GM21737 (cell line): ENCODE results near the gene ACER1.
"Not testable (repeated sequence)": the region's sequence is repeated elsewhere in the genome, so short reads cannot be mapped to it uniquely, and the experiment has no call there.

Experiments
- ATAC-seq: cut with Tn5 transposase; IDR thresholded peaks from one replicate; pipeline ENCODE4 v1.9.1; 2021; ENCODE audit warnings: mild to moderate bottlenecking, moderate library complexity; ENCODE audit not compliant: unreplicated experiment

The ACER1 gene

DNA sequence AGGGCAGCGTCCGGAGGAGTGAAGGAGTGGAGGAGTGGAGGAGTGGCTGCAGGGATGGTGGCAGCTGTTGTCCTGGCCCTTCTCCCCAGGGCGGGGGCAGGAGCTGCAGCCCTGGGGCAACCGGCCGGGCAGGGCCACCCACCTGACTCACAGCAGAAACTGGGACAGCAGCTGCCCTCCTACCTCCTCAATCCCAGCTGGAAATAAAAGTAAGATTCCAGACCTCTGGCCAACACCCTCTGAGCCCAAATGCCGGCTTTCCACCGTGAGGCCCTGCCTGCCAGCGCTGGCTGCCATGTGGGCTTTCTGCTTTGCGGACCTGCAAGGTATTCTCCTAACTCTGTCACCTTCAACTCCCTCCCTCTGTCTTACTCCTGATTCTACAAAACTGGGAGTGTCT is 24.6 kb upstream of the ACER1 start:
- no peak for ATAC-seq

DNA sequence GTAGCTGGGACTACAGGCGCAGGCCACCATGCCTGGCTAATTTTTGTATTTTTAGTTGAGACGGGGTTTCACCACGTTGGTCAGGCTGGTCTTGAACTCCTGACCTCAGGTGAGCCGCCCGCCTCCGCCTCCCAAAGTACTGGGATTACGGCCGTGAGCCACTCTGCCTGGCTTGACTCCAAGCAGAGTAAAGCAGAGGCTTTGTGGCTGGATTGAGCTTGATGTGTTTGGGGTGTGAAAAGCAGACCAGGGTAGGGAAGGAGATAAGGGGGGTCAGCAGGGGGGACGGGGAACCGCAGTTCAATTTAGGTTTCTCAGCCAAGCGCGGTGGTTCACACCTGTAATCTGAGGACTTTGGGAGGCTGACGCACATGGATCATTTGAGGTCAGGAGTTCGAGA is 23.8 kb upstream of the ACER1 start:
- ATAC-seq = no peak

DNA sequence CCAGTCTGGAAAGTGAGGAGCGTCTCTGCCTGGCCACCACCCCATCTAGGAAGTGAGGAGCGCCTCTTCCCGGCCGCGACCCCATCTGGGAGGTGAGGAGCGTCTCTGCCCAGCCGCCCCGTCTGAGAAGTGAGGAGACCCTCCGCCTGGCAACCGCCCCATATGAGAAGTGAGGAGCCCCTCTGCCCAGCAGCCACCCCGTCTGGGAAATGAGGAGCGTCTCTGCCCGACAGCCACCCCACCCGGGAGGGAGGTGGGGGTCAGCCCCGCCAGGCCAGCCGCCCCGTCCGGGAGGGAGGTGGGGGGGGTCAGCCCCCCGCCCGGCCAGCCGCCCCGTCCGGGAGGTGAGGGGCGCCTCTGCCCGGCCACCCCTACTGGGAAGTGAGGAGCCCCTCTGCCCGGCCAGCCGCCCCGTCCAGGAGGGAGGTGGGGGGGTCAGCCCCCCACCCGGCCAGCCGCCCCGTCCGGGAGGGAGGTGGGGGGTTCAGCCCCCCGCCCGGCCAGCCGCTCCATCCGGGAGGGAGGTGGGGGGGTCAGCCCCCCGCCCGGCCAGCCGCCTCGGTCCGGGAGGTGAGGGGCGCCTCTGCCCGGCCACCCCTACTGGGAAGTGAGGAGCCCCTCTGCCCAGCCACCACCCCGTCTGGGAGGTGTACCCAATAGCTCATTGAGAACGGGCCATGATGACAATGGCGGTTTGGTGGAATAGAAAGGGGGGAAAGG is 22.1 kb upstream of the ACER1 start:
- ATAC-seq = not testable (repeated sequence)

DNA sequence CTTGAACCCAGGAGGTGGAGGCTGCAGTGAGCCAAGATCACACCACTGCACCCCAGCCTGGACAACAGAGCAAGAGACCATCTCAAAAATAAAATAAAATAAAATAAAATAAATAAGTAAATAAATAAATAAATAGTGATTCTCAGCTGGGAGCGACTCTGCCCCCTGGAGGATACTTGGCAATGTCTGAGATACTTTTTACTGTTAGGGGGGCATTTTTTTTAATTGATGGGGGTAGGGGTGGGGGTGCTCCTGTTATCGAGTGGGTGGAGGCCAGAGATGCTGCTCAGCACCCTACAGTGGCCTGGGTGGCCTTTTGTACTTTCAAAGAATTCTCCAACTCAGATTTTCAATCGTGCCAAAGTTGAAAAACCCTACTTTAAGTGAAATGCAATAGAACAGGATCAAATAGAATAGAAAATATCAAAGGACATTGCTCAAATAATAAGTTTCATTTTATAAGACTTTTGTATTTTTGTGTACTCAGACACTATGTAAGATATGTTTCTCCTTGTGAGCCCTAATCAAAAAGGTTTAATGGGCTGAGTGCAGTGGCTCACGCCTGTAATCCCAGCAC is 20.8 kb upstream of the ACER1 start:
- ATAC-seq = no peak

DNA sequence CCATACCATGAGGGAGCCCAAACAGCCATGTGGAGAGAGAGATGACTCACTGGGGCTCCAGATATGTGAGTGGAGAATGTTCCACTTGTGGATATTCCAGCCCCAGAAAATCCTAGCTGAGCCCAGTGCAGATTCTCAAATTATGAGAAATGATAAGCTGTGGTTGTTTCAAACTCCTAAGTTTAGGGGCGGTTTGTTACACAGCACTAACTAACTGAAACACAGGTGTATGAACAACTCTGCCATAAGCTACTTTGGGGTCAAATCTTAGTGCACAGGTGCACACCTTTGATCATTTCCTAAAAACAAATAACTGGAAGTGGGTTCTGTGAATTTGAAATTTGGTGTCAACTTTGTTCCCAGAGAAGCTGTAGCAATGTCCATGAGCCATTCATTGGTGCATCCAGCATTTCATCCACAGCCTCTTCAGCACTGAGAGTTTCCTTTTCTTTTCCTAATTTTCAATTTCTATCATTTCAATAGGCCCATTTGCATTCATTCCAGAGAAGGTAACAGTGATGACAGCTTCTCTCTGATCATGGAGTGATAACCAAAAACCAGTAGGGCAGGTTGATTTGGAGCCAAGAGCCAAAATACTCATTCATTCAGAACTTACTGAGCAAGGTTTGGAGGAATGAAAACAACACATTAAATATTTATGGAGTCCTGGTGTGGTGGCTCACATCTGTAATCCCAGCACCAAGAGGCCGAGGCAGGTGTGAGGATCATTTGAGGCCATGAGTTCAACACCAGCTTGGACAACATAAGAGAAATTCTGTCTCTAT is 19.2 kb upstream of the ACER1 start:
- no peak for ATAC-seq

DNA sequence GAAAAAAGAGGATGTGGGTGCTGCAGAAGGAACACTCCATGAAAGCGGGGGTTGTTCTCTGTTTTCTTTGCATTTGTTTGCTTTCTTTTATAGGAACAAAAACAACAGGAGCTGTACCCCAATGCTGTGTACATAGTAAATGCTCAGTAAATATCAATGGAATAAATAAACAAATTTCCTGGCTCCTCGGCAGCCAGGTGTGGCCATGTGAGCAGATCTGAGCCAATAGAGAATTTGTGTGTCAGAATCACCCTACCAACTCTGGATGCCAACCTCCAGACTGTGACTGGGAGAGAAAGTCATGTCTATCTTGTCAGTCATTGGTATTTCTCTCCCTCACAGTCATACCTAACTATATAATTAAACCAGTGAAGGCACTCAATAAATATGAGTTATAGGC is 17.3 kb upstream of the ACER1 start:
- no peak for ATAC-seq

DNA sequence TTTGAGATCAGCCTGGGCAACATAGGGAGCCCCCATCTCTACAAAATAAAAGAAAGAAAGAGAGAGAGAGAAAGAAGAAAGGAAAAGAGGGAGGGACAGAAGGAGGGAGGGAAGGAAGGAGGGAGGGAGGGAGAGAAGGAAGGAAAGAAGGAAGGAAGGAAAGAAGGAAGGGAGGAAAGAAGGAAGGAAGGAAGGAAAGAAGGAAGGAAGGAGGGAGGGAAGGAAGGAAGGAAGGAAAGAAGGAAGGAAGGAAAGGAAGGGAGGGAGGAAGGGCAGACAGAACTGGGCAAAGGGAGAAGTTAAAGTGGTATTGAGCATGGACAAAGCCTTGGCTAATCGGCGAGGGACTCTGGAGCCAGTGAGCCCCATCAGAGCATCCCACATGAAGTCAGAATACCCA is 15.9 kb upstream of the ACER1 start:
- not testable (repeated sequence) for ATAC-seq

DNA sequence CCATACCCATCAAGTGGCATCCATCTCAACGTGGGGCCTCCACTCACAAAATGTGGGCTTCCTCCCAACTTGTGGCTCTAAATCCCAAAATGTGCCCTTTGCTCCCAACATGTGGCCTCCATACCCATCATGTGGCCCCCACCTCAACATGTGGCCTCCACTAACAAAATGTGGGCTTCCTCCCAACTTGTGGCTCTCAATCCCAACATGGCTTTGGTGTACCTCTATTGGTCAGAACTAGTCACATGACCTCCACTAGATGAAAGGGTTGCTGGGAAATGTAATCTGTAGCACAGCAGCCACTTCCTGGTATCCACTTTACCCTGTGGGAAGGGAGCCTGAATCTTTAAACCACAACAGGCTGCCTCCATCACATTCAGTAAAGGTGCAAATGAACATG is 10.1 kb upstream of the ACER1 start:
- ATAC-seq = no peak

DNA sequence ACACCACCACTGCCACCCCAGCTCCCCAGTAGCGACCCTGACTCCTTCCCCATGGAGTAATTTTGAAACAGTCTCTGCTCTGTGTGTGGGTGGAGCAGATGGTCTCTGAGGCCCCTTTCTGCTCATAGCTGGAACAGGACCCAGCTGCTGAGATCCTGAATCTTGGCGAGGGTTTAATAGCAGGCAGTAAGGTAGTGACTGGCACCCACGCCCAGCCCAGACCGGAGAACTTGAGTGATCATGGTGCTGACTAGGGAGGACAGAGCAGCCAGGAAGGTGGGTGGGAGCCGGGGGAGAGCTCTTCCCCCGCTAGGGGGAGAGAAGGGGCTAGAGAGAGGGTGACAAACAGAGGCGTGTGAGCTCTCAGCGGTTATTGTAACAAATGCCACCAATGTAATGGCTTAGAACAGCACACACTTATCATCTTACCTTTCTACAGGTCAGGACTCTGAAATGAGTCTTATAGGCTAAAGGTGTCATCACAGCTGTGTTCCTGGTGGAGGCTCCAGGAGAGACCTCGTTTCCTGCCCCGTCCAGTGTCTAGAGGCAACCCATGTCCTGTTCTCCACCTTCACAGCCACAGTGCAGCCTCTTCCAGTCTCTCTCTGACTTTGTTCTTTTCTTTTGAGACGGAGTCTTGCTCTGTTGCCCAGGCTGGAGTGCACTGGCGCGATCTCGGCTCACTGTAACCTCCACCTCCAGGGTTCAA is 7.2 kb upstream of the ACER1 start:
- ATAC-seq = no peak

DNA sequence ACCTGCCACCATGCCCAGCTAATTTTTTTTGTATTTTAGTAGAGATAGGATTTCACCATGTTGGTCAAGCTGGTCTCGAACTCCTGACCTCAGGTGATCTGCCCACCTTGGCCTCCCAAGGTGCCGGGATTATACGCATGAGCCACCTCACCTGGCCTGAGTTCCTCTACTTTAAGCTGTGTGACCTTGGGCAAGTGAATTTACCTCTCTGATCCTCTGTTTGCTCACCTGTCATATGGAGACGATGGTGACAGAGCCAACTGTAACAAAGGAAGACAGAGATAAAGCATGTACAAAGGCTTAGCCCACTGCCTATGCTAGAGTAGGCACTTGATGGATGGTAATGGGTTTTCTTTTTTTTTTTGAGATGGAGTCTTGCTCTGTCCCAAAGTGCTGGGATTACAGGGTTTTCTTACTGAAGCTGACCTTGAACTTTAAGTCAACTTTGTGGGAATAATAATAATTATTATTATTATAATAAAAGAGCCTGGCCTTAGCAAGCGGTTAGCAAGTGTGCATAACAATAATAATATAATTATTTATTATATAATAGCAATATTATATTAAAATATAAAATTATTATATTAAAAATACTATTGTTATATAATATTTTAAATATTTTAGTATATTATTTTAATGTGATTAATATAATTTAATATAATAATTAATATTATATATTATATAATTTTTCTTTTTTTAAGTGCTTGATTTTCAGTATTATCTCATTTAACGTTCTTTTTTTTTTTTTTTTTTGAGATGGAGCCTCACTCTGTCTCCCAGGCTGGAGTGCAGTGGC is 1.3 kb upstream of the ACER1 start:
- ATAC-seq = no peak

DNA sequence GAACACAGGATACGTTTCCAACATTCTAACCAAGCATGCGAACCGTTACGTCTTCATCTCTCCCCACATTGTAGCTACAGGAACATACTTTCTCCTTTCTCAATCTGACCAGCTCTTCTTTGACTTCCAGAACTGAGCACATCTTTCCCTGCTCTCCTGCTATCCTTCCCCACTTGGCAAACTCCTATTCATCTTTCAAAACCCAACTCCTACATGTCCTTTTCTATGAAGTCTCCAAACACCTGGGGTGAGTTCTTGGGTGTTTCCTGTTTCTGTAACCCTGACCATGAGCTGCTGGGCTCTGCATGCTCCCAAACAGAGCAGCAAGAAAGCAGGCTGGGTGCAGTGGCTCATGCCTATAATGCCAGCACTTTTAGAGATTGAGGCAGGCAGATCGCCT is 6.6 kb downstream of the ACER1 start:
- no peak for ATAC-seq

DNA sequence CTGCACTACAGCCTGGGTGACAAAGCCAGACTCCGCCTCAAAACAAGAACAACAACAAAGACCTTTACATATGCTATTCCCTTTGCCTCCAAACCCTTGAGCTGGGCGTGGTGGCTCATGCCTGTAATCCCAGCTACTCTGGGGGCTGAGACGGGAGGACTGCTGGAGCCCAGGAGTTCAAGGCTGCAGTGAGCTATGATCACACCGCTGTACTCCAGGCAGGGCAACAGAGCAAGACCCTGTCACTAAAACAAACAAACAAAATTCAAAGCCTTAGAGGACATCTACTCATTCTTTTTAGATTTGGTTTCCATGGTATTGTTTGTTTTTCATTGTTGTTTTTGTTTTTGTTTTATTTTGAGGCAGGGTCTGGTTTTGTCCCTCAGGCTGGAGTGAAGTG is 7.8 kb downstream of the ACER1 start:
- ATAC-seq = no peak

DNA sequence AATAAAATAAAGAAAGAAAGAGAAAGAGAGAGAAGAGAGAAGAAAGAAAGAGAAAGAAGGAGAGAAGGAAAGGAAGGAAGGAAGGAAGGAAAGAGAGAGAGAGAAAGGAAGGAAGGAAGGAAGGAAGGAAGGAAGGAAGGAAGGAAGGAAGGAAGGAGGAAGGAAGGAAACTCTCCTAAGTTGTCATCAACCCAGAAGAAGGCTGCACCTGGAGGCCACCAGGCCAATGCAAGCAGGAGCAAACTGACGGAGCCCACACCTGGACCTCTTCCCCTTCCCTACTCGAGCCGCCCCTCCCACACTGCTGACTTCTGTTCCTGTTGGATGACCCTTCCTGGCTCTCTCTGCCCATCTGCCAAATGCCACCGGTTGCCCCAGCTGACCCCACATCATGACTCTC is 8.7 kb downstream of the ACER1 start:
- no peak for ATAC-seq

DNA sequence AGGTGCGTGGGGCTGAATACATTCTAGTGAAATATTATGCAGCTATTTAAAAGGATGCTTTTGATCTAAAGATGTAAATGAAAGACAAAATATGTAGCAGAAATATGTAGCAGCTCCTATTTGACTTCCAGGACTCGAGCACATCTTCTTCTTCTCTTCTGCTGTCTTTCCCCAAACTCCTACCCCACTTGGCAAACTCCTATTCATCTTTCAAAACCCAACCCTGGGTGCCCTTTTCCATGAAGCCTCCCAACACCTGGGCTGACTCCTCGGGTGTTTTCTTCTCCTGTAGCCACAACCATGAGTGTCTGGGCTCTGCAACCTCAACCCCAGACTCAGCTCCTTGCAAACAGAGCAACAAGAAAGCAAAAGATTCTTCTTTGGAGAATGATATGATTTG is 11.1 kb downstream of the ACER1 start:
- no peak for ATAC-seq

DNA sequence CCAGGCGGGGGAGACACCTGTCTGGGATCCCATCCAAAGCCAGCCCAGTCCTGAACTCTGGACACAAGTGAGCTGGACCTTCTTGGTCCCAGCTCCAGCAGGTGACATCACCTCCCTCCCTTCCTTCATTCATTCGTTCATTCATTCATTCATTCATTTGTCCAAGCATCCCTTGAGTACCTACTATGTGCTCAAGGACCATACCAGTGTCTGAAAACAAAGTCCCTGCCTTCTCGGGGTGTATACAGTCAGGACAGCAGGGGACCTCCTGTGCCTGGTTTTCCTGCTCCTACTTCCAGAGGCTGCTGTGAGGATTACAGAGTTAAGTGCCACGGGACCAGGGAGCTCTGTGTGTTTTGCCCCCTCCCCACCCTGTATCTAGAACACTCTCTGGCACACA is 14.0 kb downstream of the ACER1 start:
- no peak for ATAC-seq

DNA sequence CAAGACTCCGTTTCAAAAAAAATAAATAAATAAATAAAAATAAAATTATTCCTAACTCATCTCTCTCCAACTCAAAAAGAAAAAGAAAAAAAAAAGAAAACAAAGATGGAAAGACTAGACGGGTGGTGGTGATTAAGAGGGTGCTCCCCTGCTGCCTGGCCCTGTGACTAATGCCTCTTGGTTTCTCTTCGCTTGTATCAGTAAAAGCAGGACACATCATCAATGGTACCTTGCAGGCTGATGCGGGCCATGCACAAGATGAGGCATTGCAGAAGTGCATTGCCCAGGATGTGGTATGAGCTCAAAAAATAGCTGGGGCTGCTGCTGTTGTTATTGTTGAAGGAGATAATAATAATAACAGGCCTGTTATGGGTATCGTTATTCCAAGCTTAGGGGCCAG is 14.6 kb downstream of the ACER1 start:
- no peak for ATAC-seq

DNA sequence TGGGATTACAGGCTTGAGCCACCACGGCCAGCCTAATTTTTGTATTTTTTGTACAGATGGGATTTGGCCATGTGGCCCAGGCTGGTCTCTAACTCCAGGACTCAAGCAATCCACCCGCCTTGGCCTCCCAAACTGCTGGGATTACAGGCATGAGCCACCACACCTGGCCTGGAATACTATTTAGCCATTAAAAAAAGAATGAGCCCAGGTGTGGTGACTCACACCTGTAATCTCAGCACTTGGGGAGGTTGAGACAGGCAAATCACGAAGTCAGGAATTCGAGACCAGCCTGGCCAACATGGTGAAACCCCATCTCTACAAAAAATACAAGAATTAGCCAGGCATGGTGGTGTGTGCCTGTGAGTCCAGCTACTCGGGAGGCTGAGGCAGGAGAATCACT is 17.8 kb downstream of the ACER1 start:
- ATAC-seq = not testable (repeated sequence)

DNA sequence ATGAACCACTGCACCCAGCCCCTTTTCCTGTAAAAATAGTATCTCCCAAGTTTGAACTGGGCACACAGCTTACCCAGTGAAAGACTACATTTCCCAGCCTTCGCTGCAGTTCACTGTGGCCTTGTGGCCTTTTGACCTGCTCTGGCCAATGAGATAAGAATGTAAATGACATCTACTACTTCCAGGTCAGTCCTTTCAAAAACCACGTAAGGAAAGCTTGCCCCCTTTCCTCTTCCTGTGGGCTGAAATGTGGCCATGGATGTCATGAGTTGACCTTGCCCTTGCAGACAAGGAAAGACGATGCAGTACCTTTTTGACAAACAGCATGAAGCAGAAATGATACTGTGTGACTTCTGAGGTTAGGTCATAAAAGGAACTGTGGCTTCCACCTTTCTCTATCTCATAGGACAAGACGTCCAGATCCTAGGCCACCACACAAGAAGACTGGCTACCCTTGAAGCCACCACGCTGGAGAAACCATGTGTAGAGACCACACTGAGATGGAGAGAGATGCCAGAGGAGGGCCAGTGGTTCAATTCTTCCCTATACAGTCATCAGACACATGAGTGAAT is 19.9 kb downstream of the ACER1 start:
- ATAC-seq = no peak

DNA sequence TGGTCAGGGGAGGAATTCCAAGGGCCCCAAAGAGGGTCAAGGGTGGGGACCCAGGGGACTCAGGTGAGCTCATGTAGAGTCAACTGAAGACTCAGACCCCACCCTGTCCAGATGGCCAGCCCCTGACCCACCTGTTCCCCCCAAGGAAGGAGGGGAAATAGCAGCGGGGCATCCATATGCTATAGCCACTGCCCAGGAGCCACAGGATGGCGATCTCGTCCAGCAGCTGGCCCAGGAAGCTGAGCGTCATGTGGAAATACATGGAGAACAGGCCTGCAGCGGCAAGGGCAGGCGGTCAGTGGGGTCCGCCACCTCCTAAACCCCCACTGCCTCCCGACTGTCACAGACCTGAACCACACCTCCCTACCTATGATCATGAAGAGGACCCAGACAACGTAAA is 21.4 kb downstream of the ACER1 start:
- no peak for ATAC-seq

DNA sequence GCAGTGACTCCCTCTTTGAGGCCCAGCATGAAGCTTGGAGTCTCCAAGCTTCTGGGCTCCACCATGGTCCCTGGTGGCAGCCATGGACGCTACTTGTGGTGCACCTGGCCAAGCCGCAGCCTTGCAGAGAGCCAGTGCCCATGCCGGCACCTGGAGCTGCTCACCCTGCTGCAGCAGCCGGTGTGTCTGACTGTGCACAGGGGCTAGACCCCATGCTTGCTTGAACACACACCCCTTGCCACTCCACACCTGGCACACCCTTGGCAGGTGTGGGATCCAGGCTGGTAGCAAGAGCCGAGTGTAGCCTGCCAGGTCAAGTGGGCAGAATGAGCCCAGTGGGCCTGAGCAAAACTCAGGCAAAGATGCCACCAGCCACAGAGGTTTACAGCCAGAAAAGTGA is 35.0 kb downstream of the ACER1 start:
- no peak for ATAC-seq

DNA sequence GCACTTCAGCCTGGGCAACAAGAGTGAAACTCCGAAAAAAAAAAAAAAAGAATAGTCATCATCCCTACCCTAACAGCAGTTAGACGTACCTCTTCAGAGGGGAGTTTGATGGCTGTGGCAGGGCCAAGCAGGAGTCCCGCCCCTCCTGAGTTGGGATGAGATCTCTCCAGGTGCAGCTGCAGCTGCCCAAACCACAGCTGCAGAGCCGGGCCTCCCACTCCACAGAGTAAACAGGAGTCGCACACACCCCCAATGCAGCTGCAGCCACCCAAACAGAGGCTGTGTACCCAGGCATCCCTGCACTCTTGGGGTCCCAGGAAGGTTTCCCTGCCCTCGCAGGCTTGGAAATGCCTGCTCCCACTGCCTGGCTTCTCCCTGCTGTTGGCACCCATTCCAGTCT is 36.2 kb downstream of the ACER1 start:
- no peak for ATAC-seq
